HG02571 (cell line): ENCODE data around the gene YAE1.

Source experiments
- ATAC-seq: cut with Tn5 transposase; IDR thresholded peaks from one replicate; pipeline ENCODE4 v1.9.1; 2021; ENCODE audit warnings: mild to moderate bottlenecking, moderate library complexity; ENCODE audit not compliant: unreplicated experiment

Gene YAE1

DNA sequence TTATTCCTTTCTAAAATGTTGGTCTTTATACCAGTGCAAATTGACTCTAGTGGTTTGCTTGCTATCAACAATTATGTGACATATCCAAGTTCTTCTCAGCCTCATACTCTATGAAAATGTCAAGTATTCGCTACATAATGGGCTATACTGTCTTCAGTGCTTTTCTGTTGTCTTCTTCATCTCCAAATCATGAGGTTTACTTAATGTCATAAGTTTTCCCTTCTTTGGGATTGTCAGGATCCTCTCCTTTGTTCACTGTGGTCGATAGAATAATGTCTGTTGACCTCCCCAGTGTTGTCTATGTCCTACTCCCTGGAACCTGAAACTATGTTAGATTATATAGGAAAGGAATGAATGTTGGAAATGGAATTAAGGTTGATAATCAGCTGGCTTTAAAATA is 40.7 kb downstream of the YAE1 start:
- ATAC-seq, result no peak

GRCh38 chr7:39607865-39608264 is 41.7 kb downstream of the YAE1 start:
- ATAC-seq, result no peak

GRCh38 chr7:39608278-39608677 is 42.1 kb downstream of the YAE1 start:
- ATAC-seq, result no peak

- no peak for ATAC-seq
Observed at GRCh38 chr7:39609113-39609934, 43.1 kb downstream of the YAE1 start.

- ATAC-seq, result no peak
Observed at GRCh38 chr7:39609935-39610263, 43.7 kb downstream of the YAE1 start.

DNA sequence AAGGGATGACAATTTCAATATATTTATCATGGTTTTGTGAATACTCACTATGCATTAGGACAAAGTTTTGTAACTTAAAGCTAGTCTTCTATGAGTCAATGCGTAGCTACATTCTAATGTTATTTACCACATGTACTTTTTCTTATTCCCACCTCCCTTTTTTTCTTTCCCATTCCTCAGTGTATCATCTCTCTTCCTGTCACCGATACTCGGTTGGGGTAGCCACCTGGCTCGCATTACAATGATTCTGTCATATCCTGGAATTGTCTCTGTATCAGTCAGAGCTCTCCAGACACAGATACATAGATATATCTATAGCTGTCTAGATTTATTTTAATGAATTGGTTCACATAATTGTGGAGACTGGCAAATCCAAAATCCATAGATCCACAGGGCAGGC is 47.4 kb downstream of the YAE1 start:
- no peak for ATAC-seq

- ATAC-seq, result no peak
Observed at GRCh38 chr7:39614299-39614698, 48.1 kb downstream of the YAE1 start.

- no peak for ATAC-seq
Observed at GRCh38 chr7:39615350-39615975, 49.3 kb downstream of the YAE1 start.

DNA sequence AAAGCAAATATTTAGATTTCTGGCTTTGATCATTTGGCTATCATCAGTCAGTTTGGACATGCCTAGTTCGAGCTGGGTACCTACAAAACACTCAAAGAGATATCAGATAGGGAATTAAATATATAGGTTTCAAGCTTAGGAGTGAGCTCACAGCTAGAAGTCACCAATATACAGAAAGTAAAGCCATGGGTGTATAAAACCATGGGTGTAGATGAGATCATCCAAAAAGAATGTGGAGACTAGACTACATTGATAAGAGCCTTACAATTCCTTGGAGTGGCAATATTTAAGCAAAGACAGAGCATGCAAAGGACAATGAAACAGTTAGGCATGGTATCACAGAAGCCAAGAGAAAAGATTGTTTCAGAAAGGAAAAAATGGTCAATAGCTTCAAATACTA is 49.9 kb downstream of the YAE1 start:
- ATAC-seq, result no peak

DNA sequence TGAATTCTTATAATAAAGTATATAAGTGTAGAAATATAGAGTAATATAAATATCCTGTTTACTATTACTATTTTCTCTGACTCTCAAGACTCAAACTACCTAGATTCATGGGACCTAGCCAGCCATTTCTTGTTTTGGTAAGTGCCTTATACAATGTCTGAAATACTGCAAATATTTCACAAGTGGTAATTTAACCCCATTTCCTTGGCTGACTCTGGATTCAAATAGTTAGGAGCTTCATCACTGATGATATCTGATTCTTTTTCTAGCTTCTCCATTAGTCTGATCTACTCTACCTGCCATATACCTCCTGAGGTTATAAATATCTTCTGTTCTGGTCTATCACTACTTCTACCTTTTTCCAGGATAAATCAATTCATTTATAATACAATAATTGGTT is 50.8 kb downstream of the YAE1 start:
- no peak for ATAC-seq

DNA sequence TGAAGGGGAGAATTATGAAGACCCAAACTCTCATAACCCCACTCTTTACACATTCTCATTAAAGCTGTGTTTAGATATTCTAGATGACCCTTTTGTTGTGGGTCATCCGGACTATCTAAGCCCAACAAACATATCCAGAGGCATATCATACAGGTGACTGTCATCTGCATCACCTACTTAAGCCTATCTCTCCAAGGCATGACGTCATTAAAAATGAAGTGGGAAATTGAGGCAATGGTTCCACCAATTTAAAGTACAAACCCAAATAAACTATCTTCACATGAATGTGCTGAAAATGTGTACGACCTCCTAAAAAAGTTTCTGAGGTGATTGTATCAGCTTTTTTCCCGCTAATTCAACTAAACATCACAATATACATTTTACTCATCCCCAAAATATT is 52.7 kb downstream of the YAE1 start:
- ATAC-seq, result no peak

DNA sequence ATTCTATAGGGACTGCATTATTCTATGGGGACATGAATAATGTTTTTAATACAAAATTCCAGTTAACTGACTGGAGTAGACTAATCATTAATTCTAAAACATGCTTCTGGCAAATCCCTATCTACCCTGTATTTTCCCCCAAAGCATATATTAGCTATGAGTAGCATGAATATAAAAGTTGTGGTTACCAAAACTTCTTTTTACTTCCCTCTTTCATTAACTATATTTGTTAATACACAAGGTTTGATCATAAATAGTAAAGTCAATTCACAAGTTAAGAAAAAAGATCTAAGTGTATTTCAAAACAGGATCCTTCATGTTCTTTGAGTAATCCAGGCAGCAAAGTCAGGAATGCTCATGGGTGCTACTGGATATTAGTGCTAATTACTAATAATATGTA is 54.3 kb downstream of the YAE1 start:
- no peak for ATAC-seq

DNA sequence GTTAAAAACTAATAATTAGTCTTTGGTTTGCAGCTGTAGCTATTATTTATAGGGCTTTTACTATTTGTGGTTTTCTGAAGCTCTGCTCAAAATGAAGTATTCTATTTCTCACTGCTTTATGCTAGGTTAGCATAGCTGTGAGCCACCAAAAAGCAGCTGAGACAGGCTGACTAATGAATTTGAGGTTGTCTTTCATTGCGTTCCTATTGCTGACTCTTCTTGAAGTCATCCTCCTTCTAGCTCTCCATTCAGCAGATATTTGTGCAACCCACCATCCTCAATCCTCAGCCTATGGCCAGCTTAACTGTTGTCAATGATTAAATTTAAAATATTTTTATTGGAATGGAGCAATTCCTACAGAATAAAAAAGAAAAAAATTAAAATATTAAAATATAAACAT is 55.1 kb downstream of the YAE1 start:
- ATAC-seq, result no peak

- ATAC-seq, result no peak
Observed at GRCh38 chr7:39621784-39622411, 55.7 kb downstream of the YAE1 start.
